Esophagus mucosa (tissue), 1 donor: ENCODE measurements around the gene PHLDB3. TPM values are rescaled to one million over a fixed set of nuclear protein-coding genes. Genes with fewer than 3 reads are reported as not detected.
"Not testable (repeated sequence)": the region's sequence is repeated elsewhere in the genome, so short reads cannot be mapped to it uniquely, and the experiment has no call there.

Experiments used
- ATAC-seq: fragments of 200-7000 bp; cut with Tn5 transposase; one replicate; pipeline ENCODE4 v1.9.1; 2020
- total RNA-seq: library from RNA; stranded (reverse); gene quantifications from one replicate; pipeline ENCODE4 v1.2.4, GENCODE V29; 2023
- donor health status: DM: yes; HTN: yes; CAD: no.

The PHLDB3 gene
- total RNA-seq, 1 donor from 2014 or later, result 52.2 TPM

GRCh38 chr19:43467276-43467675 is 37.3 kb downstream of the PHLDB3 start:
- ATAC-seq, result no peak

GRCh38 chr19:43466793-43467192 is 37.8 kb downstream of the PHLDB3 start:
- no peak for ATAC-seq

GRCh38 chr19:43465468-43466120 is 39.0 kb downstream of the PHLDB3 start, which contains the start of gene LYPD3:
LYPD3 (minus strand) TSS chr19:43465608; CDS start chr19:43465571, 37 bp downstream.
- ATAC-seq, result peak; percentile 63

- peak; percentile 56 for ATAC-seq
Measured at GRCh38 chr19:43464134-43464775, 40.3 kb downstream of the PHLDB3 start.

- peak; percentile 82 for ATAC-seq
Measured at GRCh38 chr19:43463381-43464133, 41.0 kb downstream of the PHLDB3 start.

GRCh38 chr19:43462785-43463380 is 41.7 kb downstream of the PHLDB3 start:
- no peak for ATAC-seq

- no peak for ATAC-seq
Measured at GRCh38 chr19:43462383-43462782, 42.2 kb downstream of the PHLDB3 start.

GRCh38 chr19:43461303-43461702 is 43.2 kb downstream of the PHLDB3 start:
- no peak for ATAC-seq

- no peak for ATAC-seq
Measured at GRCh38 chr19:43460362-43461016, 44.1 kb downstream of the PHLDB3 start.

- ATAC-seq, result peak; percentile 35
Measured at GRCh38 chr19:43457809-43458208, 46.7 kb downstream of the PHLDB3 start.

GRCh38 chr19:43455321-43456113 is 49.0 kb downstream of the PHLDB3 start:
- peak; percentile 40 for ATAC-seq

- ATAC-seq, result no peak
Measured at GRCh38 chr19:43454031-43454430, 50.5 kb downstream of the PHLDB3 start.

- peak; percentile 80 for ATAC-seq
Measured at GRCh38 chr19:43452582-43452981, 52.0 kb downstream of the PHLDB3 start.

GRCh38 chr19:43450545-43450997 is 54.0 kb downstream of the PHLDB3 start:
- no peak for ATAC-seq

- no peak for ATAC-seq
Measured at GRCh38 chr19:43447655-43448054, 56.9 kb downstream of the PHLDB3 start.

- ATAC-seq, result peak; percentile 79
Measured at GRCh38 chr19:43446746-43447489, 57.6 kb downstream of the PHLDB3 start.

GRCh38 chr19:43445426-43445825 is 59.1 kb downstream of the PHLDB3 start:
- ATAC-seq, result no peak

GRCh38 chr19:43444531-43445287 is 59.8 kb downstream of the PHLDB3 start:
- no peak for ATAC-seq

GRCh38 chr19:43444091-43444490 is 60.5 kb downstream of the PHLDB3 start:
- ATAC-seq, result not testable (repeated sequence)

- ATAC-seq, result no peak
Measured at GRCh38 chr19:43441716-43442115, 62.8 kb downstream of the PHLDB3 start.
